Measurements from ENCODE around the gene KLHL28. TPM values are rescaled to one million over a fixed set of nuclear protein-coding genes. Genes with fewer than 3 reads are reported as not detected.
A peak's percentile ranks its signal among the peaks of the same experiment; 100 is the strongest.

Gene KLHL28
- total RNA-seq, 1 donor from 2014 or later: 12.2 TPM

- ATAC-seq (ENCODE audit: poor library complexity) (peak; percentile 54), DNase-seq (peak; percentile 68)
- intact Hi-C loops (cut with DNase I): loop anchor here (10.0 kb wide), 1 partner anchor 172 kb away; the partner anchor contains the start of genes FANCM and FKBP3
Observed at GRCh38 chr14:44962334-44963043, 742 bp upstream of the KLHL28 start.

GRCh38 chr14:44961151-44961553, 595 bp downstream of the KLHL28 start:
- ATAC-seq (ENCODE audit: poor library complexity) (peak; percentile 53), DNase-seq (peak; percentile 62)
- intact Hi-C loops (cut with DNase I): loop anchor here (10.0 kb wide), 1 partner anchor 174 kb away; the partner anchor contains the start of genes FANCM and FKBP3

- ATAC-seq (ENCODE audit: poor library complexity): no peak
- intact Hi-C loops (cut with DNase I): loop anchor here (10.0 kb wide), 1 partner anchor 174 kb away; the partner anchor contains the start of genes FANCM and FKBP3
Observed at GRCh38 chr14:44960646-44961045, 1.1 kb downstream of the KLHL28 start.

GRCh38 chr14:44960146-44960545, 1.6 kb downstream of the KLHL28 start:
- intact Hi-C loops (cut with DNase I): loop anchor here (10.0 kb wide), 1 partner anchor 175 kb away; the partner anchor contains the start of genes FANCM and FKBP3
- no peak for DNase-seq
- no peak for ATAC-seq (ENCODE audit: poor library complexity)

More at GRCh38 chr14:44960646-44961045, 1.1 kb downstream of the KLHL28 start:
- no peak for DNase-seq

- no peak for ATAC-seq (ENCODE audit: poor library complexity)
- intact Hi-C loops (cut with DNase I): no loop called here
- no peak for DNase-seq
Observed at GRCh38 chr14:44959538-44959937, 2.2 kb downstream of the KLHL28 start.

- DNase-seq: no peak
- ATAC-seq (ENCODE audit: poor library complexity): no peak
- intact Hi-C loops (cut with DNase I): no loop called here
Observed at GRCh38 chr14:44956866-44957265, 4.9 kb downstream of the KLHL28 start.

GRCh38 chr14:44955528-44955927, 6.2 kb downstream of the KLHL28 start:
- DNase-seq (no peak), ATAC-seq (ENCODE audit: poor library complexity) (no peak)
- intact Hi-C loops (cut with DNase I): no loop called here

GRCh38 chr14:44954750-44955149, 7.0 kb downstream of the KLHL28 start:
- ATAC-seq (ENCODE audit: poor library complexity) (no peak), DNase-seq (no peak)
- intact Hi-C loops (cut with DNase I): no loop called here

- no peak for DNase-seq
- intact Hi-C loops (cut with DNase I): no loop called here
- ATAC-seq (ENCODE audit: poor library complexity): no peak
Observed at GRCh38 chr14:44952391-44953110, 9.2 kb downstream of the KLHL28 start.

- intact Hi-C loops (cut with DNase I): no loop called here
- DNase-seq (no peak), ATAC-seq (ENCODE audit: poor library complexity) (no peak)
Observed at GRCh38 chr14:44951051-44951450, 10.7 kb downstream of the KLHL28 start.

GRCh38 chr14:44945264-44945663, 16.5 kb downstream of the KLHL28 start:
- DNase-seq: no peak
- ATAC-seq (ENCODE audit: poor library complexity): no peak
- intact Hi-C loops (cut with DNase I): no loop called here

- DNase-seq (no peak), ATAC-seq (ENCODE audit: poor library complexity) (no peak)
- intact Hi-C loops (cut with DNase I): no loop called here
Observed at GRCh38 chr14:44944107-44944506, 17.6 kb downstream of the KLHL28 start.

GRCh38 chr14:44942436-44942835, 19.3 kb downstream of the KLHL28 start:
- ATAC-seq (ENCODE audit: poor library complexity) (no peak), DNase-seq (no peak)
- intact Hi-C loops (cut with DNase I): no loop called here

GRCh38 chr14:44941591-44941990, 20.2 kb downstream of the KLHL28 start:
- DNase-seq (no peak), ATAC-seq (ENCODE audit: poor library complexity) (no peak)
- intact Hi-C loops (cut with DNase I): no loop called here

GRCh38 chr14:44940944-44941343, 20.8 kb downstream of the KLHL28 start:
- ATAC-seq (ENCODE audit: poor library complexity) (no peak), DNase-seq (no peak)
- intact Hi-C loops (cut with DNase I): no loop called here

- intact Hi-C loops (cut with DNase I): no loop called here
- no peak for DNase-seq
- no peak for ATAC-seq (ENCODE audit: poor library complexity)
Observed at GRCh38 chr14:44940211-44940610, 21.5 kb downstream of the KLHL28 start.

- ATAC-seq (ENCODE audit: poor library complexity): no peak
Observed at GRCh38 chr14:44937547-44937946, 24.2 kb downstream of the KLHL28 start.

GRCh38 chr14:44935155-44935554, 26.6 kb downstream of the KLHL28 start:
- intact Hi-C loops (cut with DNase I): no loop called here

More at GRCh38 chr14:44937547-44937946, 24.2 kb downstream of the KLHL28 start:
- intact Hi-C loops (cut with DNase I): no loop called here
- no peak for DNase-seq

GRCh38 chr14:44928793-44929192, 33.0 kb downstream of the KLHL28 start:
- intact Hi-C loops (cut with DNase I): no loop called here
- DNase-seq: no peak
- no peak for ATAC-seq (ENCODE audit: poor library complexity)

More at GRCh38 chr14:44935155-44935554, 26.6 kb downstream of the KLHL28 start:
- DNase-seq (no peak), ATAC-seq (ENCODE audit: poor library complexity) (no peak)

GRCh38 chr14:44914849-44915248, 46.9 kb downstream of the KLHL28 start:
- intact Hi-C loops (cut with DNase I): loop anchor here (10.0 kb wide), 1 partner anchor 350 kb away; no protein-coding TSS in a partner anchor
- ATAC-seq (ENCODE audit: poor library complexity): peak; percentile 32
- no peak for DNase-seq
